Lower lobe of right lung (tissue), 2 donors: Measurements from ENCODE around the gene ATP1A4. TPM values are rescaled to one million over a fixed set of nuclear protein-coding genes. Genes with fewer than 3 reads are reported as not detected.

ENCODE experiments used
- ATAC-seq, 2 donors: fragments of 200-7000 bp; cut with Tn5 transposase; one replicate each; pipeline ENCODE4 v1.9.1; 2020 to 2022; ENCODE audit warnings: mild to moderate bottlenecking in 2 of 2, moderate library complexity in 2 of 2
- DNase-seq: peaks from one replicate; pipeline ENCODE4 v3.0.0-alpha.2; 2020
- H3K27ac ChIP-seq: fragments of 200-600 bp; one replicate; pipeline ENCODE4 v1.8.0; 2022
- H3K27me3 ChIP-seq: fragments of 200-600 bp; one replicate; pipeline ENCODE4 v1.8.0; 2022; ENCODE audit warnings: low read depth
- H3K36me3 ChIP-seq: fragments of 200-600 bp; one replicate; pipeline ENCODE4 v1.8.0; 2022; ENCODE audit warnings: mild to moderate bottlenecking
- H3K4me1 ChIP-seq: fragments of 200-600 bp; one replicate; pipeline ENCODE4 v1.8.0; 2022
- H3K4me3 ChIP-seq: fragments of 200-600 bp; one replicate; pipeline ENCODE4 v1.8.0; 2022; ENCODE audit warnings: mild to moderate bottlenecking
- H3K9me3 ChIP-seq: fragments of 200-600 bp; one replicate; pipeline ENCODE4 v1.8.0; 2022
- intact Hi-C: fragments of 100-400 bp; cut with DNase I; formaldehyde crosslinking; loops from one replicate; pipeline ENCODE4 v1.11.0; 2022
- total RNA-seq: library from RNA; stranded (reverse); fragmentation: NEBNext Ultra II Directional; extraction: Animal tissue kit (Norgen Biotek cat#: 25700); gene quantifications from one replicate; pipeline ENCODE4 v1.2.1, GENCODE V29; 2021
- TF ChIP-seq, protein P1 (sequence below): fragments of 200-600 bp; IDR thresholded peaks from one replicate; pipeline ENCODE4 v1.8.0; 2022; ENCODE audit warnings: antibody characterized with exemption, mild to moderate bottlenecking
- donor health status: DM: no; HTN: yes; CAD: no; lungs with severe emphysema.

Gene ATP1A4
- total RNA-seq, 1 donor from 2014 or later = 1.1 TPM

GRCh38 chr1:160220301-160220700 is 68.9 kb downstream of the ATP1A4 start:
- no peak overlapping the region for H3K27ac ChIP-seq
- ATAC-seq (no peak), DNase-seq (no peak)
- intact Hi-C loops = no loop called here
- H3K27me3 ChIP-seq = no peaks in the 10 kb centered on the region
- TF ChIP-seq, protein P1, sequence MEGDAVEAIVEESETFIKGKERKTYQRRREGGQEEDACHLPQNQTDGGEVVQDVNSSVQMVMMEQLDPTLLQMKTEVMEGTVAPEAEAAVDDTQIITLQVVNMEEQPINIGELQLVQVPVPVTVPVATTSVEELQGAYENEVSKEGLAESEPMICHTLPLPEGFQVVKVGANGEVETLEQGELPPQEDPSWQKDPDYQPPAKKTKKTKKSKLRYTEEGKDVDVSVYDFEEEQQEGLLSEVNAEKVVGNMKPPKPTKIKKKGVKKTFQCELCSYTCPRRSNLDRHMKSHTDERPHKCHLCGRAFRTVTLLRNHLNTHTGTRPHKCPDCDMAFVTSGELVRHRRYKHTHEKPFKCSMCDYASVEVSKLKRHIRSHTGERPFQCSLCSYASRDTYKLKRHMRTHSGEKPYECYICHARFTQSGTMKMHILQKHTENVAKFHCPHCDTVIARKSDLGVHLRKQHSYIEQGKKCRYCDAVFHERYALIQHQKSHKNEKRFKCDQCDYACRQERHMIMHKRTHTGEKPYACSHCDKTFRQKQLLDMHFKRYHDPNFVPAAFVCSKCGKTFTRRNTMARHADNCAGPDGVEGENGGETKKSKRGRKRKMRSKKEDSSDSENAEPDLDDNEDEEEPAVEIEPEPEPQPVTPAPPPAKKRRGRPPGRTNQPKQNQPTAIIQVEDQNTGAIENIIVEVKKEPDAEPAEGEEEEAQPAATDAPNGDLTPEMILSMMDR = no peak
- H3K4me1 ChIP-seq = peaks cover 22% of the 10 kb centered on the region
- H3K4me3 ChIP-seq = no peak overlapping the region
- H3K36me3 ChIP-seq = peaks cover 100% of the 10 kb centered on the region
- H3K9me3 ChIP-seq = no peaks in the 10 kb centered on the region

DNA sequence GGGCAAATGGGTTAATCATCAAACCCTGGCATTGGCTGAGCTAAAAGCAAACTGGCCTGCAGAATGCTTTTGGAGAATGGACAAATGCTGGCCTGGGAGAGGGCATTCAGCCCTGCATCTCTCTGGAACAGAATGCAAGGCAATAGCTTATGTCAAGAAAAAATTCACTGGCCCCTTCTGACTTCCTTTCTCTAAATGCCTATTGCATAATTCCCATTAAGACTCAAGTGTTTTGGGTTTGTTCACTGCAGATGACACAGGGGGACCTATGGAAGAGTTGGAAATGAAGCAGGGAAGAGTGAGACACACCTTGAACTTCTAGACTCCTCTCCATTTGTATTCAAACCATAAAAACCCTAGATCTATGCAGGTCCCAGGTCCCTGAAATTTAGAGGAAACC is 69.7 kb downstream of the ATP1A4 start:
- ATAC-seq (peak in 1 of 2 donors; percentile 10), DNase-seq (no peak)
- intact Hi-C loops = no loop called here
- TF ChIP-seq, protein P1 = no peak
- Histone ChIP-seq H3K27ac (no peak overlapping the region), H3K9me3 (no peaks in the 10 kb centered on the region), H3K4me3 (no peak overlapping the region), H3K27me3 (no peaks in the 10 kb centered on the region), H3K4me1 (peaks cover 22% of the 10 kb centered on the region), H3K36me3 (peaks cover 100% of the 10 kb centered on the region)

DNA sequence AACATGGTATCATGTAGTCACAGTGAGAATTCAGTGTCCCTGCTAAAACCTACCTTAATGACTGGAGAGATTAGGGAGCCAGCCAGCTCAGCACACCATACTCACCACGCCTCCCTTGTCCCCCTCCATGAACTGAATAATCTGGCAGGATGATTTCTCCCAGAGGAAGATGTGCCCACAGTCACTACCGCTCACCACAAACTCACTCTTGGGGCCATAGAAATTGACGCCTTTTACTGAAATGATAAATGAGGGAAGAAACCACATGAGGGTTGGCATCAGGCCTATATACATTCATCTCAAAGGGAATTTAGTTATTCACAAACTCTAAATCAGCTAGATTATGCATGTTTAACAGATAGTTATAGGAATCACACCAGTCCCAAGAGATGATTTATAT is 71.1 kb downstream of the ATP1A4 start:
- Histone ChIP-seq H3K4me1 (peaks cover 22% of the 10 kb centered on the region), H3K4me3 (no peak overlapping the region), H3K36me3 (peaks cover 100% of the 10 kb centered on the region), H3K27me3 (no peaks in the 10 kb centered on the region), H3K9me3 (no peaks in the 10 kb centered on the region), H3K27ac (no peak overlapping the region)
- TF ChIP-seq, protein P1 = no peak
- intact Hi-C loops = no loop called here
- DNase-seq = no peak
- ATAC-seq = no peak

GRCh38 chr1:160224606-160225005 is 73.2 kb downstream of the ATP1A4 start:
- Histone ChIP-seq H3K4me1 (peaks cover 11% of the 10 kb centered on the region), H3K4me3 (no peak overlapping the region), H3K36me3 (peaks cover 100% of the 10 kb centered on the region), H3K9me3 (no peaks in the 10 kb centered on the region), H3K27ac (no peak overlapping the region), H3K27me3 (no peaks in the 10 kb centered on the region)
- TF ChIP-seq, protein P1 = no peak
- DNase-seq (no peak), ATAC-seq (no peak)
- intact Hi-C loops = no loop called here

DNA sequence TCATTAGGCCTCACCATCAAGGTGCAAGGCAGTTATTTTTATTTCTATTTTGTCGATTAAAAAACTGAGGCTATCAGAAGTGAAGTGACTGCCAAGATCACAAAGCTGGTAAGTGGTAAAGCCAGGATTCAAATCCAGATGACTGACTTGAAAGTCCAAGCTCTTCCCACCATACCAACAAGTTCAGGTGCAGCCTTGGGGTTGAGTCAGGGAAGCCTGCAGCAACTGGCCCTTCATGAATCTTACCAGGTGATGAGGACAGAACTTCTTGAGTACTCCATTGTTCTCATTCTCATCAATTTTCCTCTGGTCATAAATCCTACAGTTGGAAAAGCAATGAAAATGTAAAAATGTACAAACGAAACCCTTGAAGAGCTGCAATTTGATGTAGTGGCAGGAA is 73.9 kb downstream of the ATP1A4 start:
- DNase-seq (no peak), ATAC-seq (no peak)
- H3K36me3 ChIP-seq = peaks cover 100% of the 10 kb centered on the region
- peaks cover 11% of the 10 kb centered on the region for H3K4me1 ChIP-seq
- H3K9me3 ChIP-seq = no peaks in the 10 kb centered on the region
- intact Hi-C loops = no loop called here
- no peaks in the 10 kb centered on the region for H3K27me3 ChIP-seq
- TF ChIP-seq, protein P1 = no peak
- no peak overlapping the region for H3K4me3 ChIP-seq
- H3K27ac ChIP-seq = no peak overlapping the region

DNA sequence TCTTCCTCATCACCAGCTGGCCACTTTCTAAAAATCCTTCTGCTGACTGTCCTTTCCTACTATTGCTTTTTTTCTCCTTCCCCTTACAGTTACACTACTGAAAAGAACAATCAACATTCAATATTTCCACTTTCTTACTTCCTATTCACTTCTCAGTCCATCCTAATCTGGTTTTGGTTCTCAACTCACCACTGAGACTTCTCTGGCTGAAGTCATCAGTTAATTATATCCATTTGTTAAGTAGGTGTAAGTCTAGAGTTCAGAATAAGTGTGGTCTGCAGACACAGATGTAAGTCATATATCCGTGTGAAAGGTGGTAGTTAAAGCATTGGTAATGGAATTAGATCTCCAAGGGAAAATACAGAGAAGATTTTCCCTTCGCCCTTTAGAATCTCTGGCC is 75.2 kb downstream of the ATP1A4 start:
- H3K27me3 ChIP-seq = no peaks in the 10 kb centered on the region
- no peak overlapping the region for H3K4me3 ChIP-seq
- peaks cover 100% of the 10 kb centered on the region for H3K36me3 ChIP-seq
- ATAC-seq = no peak
- TF ChIP-seq, protein P1 = no peak
- no peaks in the 10 kb centered on the region for H3K9me3 ChIP-seq
- no peak for DNase-seq
- intact Hi-C loops = no loop called here
- peaks cover 11% of the 10 kb centered on the region for H3K4me1 ChIP-seq
- H3K27ac ChIP-seq = no peak overlapping the region
